ENCODE results near the gene XAB2. TPM values are rescaled to one million over a fixed set of nuclear protein-coding genes. Genes with fewer than 3 reads are reported as not detected.

The XAB2 gene
- total RNA-seq, 4 donors from 2014 or later: 22.5 to 37.0 (median 27.8) TPM

DNA sequence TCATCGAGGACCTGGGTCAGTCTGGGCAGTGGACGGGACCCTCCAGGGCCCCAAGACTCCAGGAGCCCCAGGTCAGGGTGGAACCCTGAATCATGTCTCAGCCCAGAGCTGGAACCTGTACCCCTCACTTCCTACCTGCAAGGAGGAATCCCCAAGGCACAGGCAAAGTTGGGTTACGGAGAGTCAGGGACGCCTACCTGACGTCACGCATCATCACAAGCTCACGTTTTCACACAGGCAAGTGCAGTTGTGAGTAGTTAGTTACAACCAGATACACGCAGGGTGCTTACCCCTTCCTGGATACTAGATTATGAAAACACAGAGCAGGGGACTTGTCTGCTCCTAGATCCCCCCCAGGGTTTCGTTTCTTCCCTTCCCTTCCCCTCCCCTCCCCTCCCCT is 41.4 kb upstream of the XAB2 start:
- ATAC-seq (ENCODE audit: low FRiP score) (no peak), DNase-seq (ENCODE audit: low spot score) (no peak)
- TF ChIP-seq, protein P1, sequence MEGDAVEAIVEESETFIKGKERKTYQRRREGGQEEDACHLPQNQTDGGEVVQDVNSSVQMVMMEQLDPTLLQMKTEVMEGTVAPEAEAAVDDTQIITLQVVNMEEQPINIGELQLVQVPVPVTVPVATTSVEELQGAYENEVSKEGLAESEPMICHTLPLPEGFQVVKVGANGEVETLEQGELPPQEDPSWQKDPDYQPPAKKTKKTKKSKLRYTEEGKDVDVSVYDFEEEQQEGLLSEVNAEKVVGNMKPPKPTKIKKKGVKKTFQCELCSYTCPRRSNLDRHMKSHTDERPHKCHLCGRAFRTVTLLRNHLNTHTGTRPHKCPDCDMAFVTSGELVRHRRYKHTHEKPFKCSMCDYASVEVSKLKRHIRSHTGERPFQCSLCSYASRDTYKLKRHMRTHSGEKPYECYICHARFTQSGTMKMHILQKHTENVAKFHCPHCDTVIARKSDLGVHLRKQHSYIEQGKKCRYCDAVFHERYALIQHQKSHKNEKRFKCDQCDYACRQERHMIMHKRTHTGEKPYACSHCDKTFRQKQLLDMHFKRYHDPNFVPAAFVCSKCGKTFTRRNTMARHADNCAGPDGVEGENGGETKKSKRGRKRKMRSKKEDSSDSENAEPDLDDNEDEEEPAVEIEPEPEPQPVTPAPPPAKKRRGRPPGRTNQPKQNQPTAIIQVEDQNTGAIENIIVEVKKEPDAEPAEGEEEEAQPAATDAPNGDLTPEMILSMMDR (IDR thresholded peaks at IDR 0.05): no peak

DNA sequence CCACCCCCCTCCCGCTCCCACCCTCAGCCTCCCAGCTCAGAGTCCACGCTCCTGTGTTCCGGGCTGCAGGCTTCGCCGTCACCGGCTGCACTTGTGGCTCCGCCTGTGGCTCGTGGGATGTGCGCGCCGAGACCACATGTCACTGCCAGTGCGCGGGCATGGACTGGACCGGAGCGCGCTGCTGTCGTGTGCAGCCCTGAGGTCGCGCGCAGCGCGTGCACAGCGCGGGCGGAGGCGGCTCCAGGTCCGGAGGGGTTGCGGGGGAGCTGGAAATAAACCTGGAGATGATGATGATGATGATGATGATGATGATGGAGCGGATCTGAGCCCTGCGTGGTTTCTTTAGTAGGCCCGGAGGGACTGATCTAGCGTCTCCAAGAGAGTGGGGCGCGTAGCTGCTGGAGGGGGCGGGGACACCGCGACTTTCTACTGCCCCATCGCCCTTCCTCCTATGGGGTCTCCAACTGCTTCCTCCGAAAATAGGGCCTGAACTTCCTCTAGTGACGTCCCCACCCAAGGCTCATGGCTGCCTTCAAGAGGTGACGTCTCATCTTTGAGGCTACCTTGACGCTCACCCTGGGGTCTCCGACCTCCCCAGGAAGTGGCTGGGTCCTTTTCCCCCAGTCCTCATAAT is 40.9 kb upstream of the XAB2 start:
- DNase-seq (ENCODE audit: low spot score) (no peak), ATAC-seq (ENCODE audit: low FRiP score) (no peak)
- TF ChIP-seq, protein P1 (IDR thresholded peaks at IDR 0.05): no peak

DNA sequence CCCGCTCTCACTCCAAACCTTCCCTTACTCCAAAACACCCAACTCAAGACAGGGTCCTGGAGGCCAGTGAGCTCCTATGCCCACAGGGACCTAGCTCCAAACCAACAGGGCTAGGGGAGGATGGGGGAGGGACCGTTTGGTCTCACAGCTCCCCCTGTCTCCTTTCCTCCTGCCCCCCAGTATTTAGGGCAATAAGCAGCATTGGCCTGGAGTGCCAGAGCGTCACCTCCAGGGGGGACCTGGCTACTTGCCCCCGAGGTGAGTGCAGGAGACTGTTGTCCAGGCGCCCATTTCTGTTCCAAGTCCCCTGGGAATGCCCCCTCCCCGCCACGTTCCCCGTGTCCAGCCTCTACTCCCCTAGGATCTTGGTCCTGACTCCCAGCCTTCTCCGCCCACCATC is 40.3 kb upstream of the XAB2 start:
- no peak for DNase-seq (ENCODE audit: low spot score)
- TF ChIP-seq, protein P1 (IDR thresholded peaks at IDR 0.05): no peak
- ATAC-seq (ENCODE audit: low FRiP score): no peak

DNA sequence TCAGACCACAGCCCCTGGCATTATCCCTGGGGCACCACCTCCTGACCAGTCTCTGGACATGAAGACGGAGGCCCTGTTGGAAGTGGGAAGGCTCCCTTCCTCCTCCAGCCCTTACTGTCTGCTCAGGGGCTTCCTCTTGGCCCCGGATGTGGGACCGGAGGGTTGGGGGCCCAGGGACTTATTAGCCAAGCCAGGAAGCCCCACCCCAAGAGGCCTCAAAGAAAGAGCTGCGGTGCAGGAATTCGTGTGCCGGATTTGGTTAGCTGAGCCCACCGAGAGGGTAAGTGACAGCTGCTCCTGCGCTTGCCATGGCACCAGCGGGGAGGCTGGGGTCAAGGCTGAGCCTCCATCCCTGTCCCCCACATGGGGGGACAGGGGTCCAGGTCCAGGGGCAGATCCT is 39.5 kb upstream of the XAB2 start, which contains the start of gene RETN:
TSS of gene RETN (plus strand) at position 208 of the 400 bp plus-strand sequence. CDS start 278 bp downstream, outside the sequence.
- DNase-seq (ENCODE audit: low spot score): no peak
- TF ChIP-seq, protein P1 (IDR thresholded peaks at IDR 0.05): no peak
- ATAC-seq (ENCODE audit: low FRiP score): no peak

DNA sequence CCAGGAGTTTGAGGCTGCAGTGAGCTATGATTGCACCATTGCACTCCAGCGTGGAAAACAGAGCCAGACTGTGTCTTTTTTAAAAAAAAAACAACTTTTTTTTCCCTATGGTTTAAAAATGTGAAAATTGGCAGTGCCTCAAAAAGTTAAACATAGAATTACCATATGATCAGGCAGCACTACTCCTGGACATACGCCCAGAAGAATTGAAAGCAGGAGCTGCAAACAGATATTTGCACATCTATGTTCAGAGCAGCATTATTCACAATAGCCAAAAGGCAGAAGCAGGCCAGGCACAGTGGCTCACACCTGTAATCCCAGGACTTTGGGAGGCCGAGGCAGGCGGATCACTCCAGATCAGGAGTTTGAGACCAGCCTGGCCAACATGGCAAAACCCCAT is 35.7 kb upstream of the XAB2 start:
- no peak for DNase-seq (ENCODE audit: low spot score)
- ATAC-seq (ENCODE audit: low FRiP score): no peak
- TF ChIP-seq, protein P1 (IDR thresholded peaks at IDR 0.05): no peak

DNA sequence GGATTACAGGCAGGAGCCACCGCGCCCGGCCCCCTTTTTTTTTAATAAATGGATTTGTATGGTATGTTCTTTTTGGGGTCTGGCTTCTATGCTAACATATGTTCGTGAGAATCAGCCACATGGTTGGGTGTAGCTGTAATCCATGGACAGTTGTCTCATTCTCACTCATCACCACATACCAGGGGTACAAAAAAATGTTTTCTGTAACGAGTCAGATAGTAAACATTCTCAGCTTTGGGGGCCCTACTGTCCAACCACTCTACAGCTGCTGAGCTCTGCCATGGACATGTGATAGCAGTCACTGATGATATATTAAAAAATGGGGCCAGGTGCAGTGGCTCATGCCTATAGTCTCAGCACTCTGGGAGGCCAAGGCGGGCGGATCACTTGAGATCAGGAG is 34.4 kb upstream of the XAB2 start:
- TF ChIP-seq, protein P1 (IDR thresholded peaks at IDR 0.05): no peak
- DNase-seq (ENCODE audit: low spot score): no peak
- ATAC-seq (ENCODE audit: low FRiP score): no peak

DNA sequence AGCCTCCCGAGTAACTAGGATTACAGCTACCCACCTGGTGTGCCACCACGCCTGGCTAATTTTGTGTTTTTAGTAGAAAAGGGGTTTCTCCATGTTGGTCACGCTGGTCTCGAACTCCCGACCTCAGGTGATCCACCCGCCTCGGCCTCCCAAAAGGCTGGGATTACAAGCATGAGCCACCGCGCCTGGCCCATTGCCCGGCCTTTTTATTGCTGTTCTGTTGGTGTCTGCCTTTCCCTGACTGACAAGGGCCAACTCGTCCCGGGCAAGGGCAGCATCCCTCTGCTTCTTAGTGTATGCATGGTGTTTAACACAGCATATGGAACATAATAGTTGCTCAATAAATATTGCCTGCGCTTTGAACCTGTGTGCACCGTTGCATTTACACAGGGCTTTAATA is 33.3 kb upstream of the XAB2 start:
- no peak for ATAC-seq (ENCODE audit: low FRiP score)
- DNase-seq (ENCODE audit: low spot score): no peak
- TF ChIP-seq, protein P1 (IDR thresholded peaks at IDR 0.05): no peak

All from omental fat pad (tissue), 4 donors.